Suprapubic skin (tissue), 4 donors: Measurements from ENCODE around the gene NMRAL1. TPM values are rescaled to one million over a fixed set of nuclear protein-coding genes. Genes with fewer than 3 reads are reported as not detected.

Experiments
- DNase-seq, 2 donors: peaks; one replicate each; pipeline ENCODE4 v3.0.0-alpha.2; 2019; ENCODE audit warnings: low spot score in 2 of 2
- H3K27ac ChIP-seq: fragments of 200-600 bp; sonication (generic); one replicate; pipeline ENCODE4 v1.5.1; 2019
- H3K27me3 ChIP-seq: fragments of 200-600 bp; sonication (generic); one replicate; pipeline ENCODE4 v1.5.1; 2019
- H3K36me3 ChIP-seq: fragments of 200-600 bp; sonication (generic); one replicate; pipeline ENCODE4 v1.5.1; 2019
- H3K4me1 ChIP-seq: fragments of 200-600 bp; sonication (generic); one replicate; pipeline ENCODE4 v1.5.1; 2019
- H3K4me3 ChIP-seq: fragments of 200-600 bp; sonication (generic); one replicate; pipeline ENCODE4 v1.5.1; 2019; ENCODE audit warnings: mild to moderate bottlenecking
- H3K9me3 ChIP-seq: fragments of 200-600 bp; sonication (generic); one replicate; pipeline ENCODE4 v1.5.1; 2019
- CTCF ChIP-seq, 2 donors: fragments of 200-600 bp in 1 of 2; fragments of 450-650 bp in 1 of 2; sonication (generic) in 1 of 2; IDR thresholded peaks; one replicate each; pipeline ENCODE4 v1.5.1; 2016 to 2019; ENCODE audit warnings: antibody characterized with exemption in 2 of 2, mild to moderate bottlenecking in 1 of 2, moderate library complexity in 1 of 2
- EP300 ChIP-seq: sonication (generic); formaldehyde crosslinking; IDR thresholded peaks from one replicate; pipeline ENCODE4 v1.6.1; 2017; ENCODE audit warnings: antibody characterized with exemption
- POLR2A ChIP-seq, 2 donors: fragments of 450-650 bp; IDR thresholded peaks; one replicate each; pipeline ENCODE4 v1.6.1; 2017; ENCODE audit warnings: antibody characterized with exemption in 2 of 2, mild to moderate bottlenecking in 2 of 2, moderate library complexity in 2 of 2
- POLR2AphosphoS5 ChIP-seq, 3 donors: sonication (generic); formaldehyde crosslinking; IDR thresholded peaks; one replicate each; pipeline ENCODE4 v1.6.1; 2017; ENCODE audit warnings: antibody characterized with exemption in 3 of 3
- WGBS: methylation state at CpG from one replicate; pipeline ENCODE4 v1.1.5; 2018; 5-methylcytosine and 5-hydroxymethylcytosine counted together
- total RNA-seq, 4 donors: library from RNA; depleted of rRNA; stranded (reverse); fragments of >200 nt; gene quantifications; one replicate each; pipeline ENCODE4 v1.1.0, GENCODE V29; 2016

The NMRAL1 gene
- total RNA-seq, 4 donors from 2014 or later = 52.7 to 72.3 (median 61.6) TPM

GRCh38 chr16:4443986-4444385 is 30.4 kb downstream of the NMRAL1 start:
- no peak for DNase-seq
- TF ChIP-seq POLR2A (IDR thresholded peaks at IDR 0.05) (no peak), POLR2AphosphoS5 (IDR thresholded peaks at IDR 0.05) (no peak), CTCF (IDR thresholded peaks at IDR 0.05) (no peak), EP300 (no peak)
- Histone ChIP-seq H3K27ac (no peak overlapping the region), H3K4me1 (no peaks in the 10 kb centered on the region), H3K4me3 (no peak overlapping the region), H3K9me3 (no peaks in the 10 kb centered on the region), H3K36me3 (peaks cover 95% of the 10 kb centered on the region), H3K27me3 (no peaks in the 10 kb centered on the region)
- WGBS = 87% methylated on average over 4 of the region's 4 CpGs

GRCh38 chr16:4443271-4443670 is 31.2 kb downstream of the NMRAL1 start:
- TF ChIP-seq POLR2A (IDR thresholded peaks at IDR 0.05) (no peak), EP300 (no peak), POLR2AphosphoS5 (IDR thresholded peaks at IDR 0.05) (no peak), CTCF (IDR thresholded peaks at IDR 0.05) (no peak)
- 74% methylated on average over 5 of the region's 5 CpGs for WGBS
- H3K36me3 ChIP-seq = peaks cover 93% of the 10 kb centered on the region

GRCh38 chr16:4442371-4442770 is 32.1 kb downstream of the NMRAL1 start:
- WGBS = 93% methylated on average over 11 of the region's 11 CpGs
- Histone ChIP-seq H3K36me3 (peaks cover 95% of the 10 kb centered on the region), H3K4me3 (no peak overlapping the region), H3K9me3 (no peaks in the 10 kb centered on the region), H3K27me3 (no peaks in the 10 kb centered on the region), H3K27ac (no peak overlapping the region), H3K4me1 (no peaks in the 10 kb centered on the region)
- DNase-seq = no peak
- TF ChIP-seq CTCF (IDR thresholded peaks at IDR 0.05) = no peak
- no peak for TF ChIP-seq POLR2A (IDR thresholded peaks at IDR 0.05)
- no peak for TF ChIP-seq EP300
- TF ChIP-seq POLR2AphosphoS5 (IDR thresholded peaks at IDR 0.05) = no peak

More at GRCh38 chr16:4443271-4443670, 31.2 kb downstream of the NMRAL1 start:
- Histone ChIP-seq H3K27me3 (no peaks in the 10 kb centered on the region), H3K4me1 (no peaks in the 10 kb centered on the region), H3K9me3 (no peaks in the 10 kb centered on the region), H3K4me3 (no peak overlapping the region), H3K27ac (no peak overlapping the region)
- no peak for DNase-seq

- H3K27me3 ChIP-seq = no peaks in the 10 kb centered on the region
- 93% methylated on average over 3 of the region's 3 CpGs for WGBS
- H3K4me3 ChIP-seq = no peak overlapping the region
- DNase-seq = no peak
- TF ChIP-seq EP300 (no peak), POLR2A (IDR thresholded peaks at IDR 0.05) (no peak)
- peaks cover 77% of the 10 kb centered on the region for H3K36me3 ChIP-seq
- no peaks in the 10 kb centered on the region for H3K4me1 ChIP-seq
- no peak overlapping the region for H3K27ac ChIP-seq
- no peaks in the 10 kb centered on the region for H3K9me3 ChIP-seq
Measured at GRCh38 chr16:4437366-4437765, 37.1 kb downstream of the NMRAL1 start.

GRCh38 chr16:4435337-4436067 is 38.9 kb downstream of the NMRAL1 start:
- Histone ChIP-seq H3K27ac (no peak overlapping the region), H3K4me3 (no peak overlapping the region), H3K9me3 (no peaks in the 10 kb centered on the region), H3K27me3 (no peaks in the 10 kb centered on the region), H3K4me1 (no peaks in the 10 kb centered on the region), H3K36me3 (peaks cover 60% of the 10 kb centered on the region)
- WGBS = 71% methylated on average over 8 of the region's 8 CpGs
- DNase-seq = no peak
- no peak for TF ChIP-seq POLR2A (IDR thresholded peaks at IDR 0.05)
- no peak for TF ChIP-seq EP300
- TF ChIP-seq CTCF (IDR thresholded peaks at IDR 0.05) = no peak
